Cardiac septum (tissue), 1 donor: ENCODE results near the gene TUBA4A. TPM values are rescaled to one million over a fixed set of nuclear protein-coding genes. Genes with fewer than 3 reads are reported as not detected.
"Not testable (repeated sequence)": the region's sequence is repeated elsewhere in the genome, so short reads cannot be mapped to it uniquely, and the experiment has no call there.

Source experiments
- DNase-seq: peaks from one replicate; pipeline ENCODE4 v3.0.0-alpha.2; 2020; ENCODE audit warnings: low spot score
- intact Hi-C: fragments of 100-400 bp; cut with DNase I; formaldehyde crosslinking; loops from one replicate; pipeline ENCODE4 v1.14.0; 2022
- total RNA-seq: library from RNA; stranded (reverse); fragmentation: NEBNext Ultra II Directional; extraction: Animal tissue kit (Norgen Biotek cat#: 25700); gene quantifications from one replicate; pipeline ENCODE4 v1.2.1, GENCODE V29; 2021
- donor health status: DM: no; HTN: no; CAD: no.

Gene TUBA4A
- total RNA-seq, 1 donor from 2014 or later = 164 TPM

DNA sequence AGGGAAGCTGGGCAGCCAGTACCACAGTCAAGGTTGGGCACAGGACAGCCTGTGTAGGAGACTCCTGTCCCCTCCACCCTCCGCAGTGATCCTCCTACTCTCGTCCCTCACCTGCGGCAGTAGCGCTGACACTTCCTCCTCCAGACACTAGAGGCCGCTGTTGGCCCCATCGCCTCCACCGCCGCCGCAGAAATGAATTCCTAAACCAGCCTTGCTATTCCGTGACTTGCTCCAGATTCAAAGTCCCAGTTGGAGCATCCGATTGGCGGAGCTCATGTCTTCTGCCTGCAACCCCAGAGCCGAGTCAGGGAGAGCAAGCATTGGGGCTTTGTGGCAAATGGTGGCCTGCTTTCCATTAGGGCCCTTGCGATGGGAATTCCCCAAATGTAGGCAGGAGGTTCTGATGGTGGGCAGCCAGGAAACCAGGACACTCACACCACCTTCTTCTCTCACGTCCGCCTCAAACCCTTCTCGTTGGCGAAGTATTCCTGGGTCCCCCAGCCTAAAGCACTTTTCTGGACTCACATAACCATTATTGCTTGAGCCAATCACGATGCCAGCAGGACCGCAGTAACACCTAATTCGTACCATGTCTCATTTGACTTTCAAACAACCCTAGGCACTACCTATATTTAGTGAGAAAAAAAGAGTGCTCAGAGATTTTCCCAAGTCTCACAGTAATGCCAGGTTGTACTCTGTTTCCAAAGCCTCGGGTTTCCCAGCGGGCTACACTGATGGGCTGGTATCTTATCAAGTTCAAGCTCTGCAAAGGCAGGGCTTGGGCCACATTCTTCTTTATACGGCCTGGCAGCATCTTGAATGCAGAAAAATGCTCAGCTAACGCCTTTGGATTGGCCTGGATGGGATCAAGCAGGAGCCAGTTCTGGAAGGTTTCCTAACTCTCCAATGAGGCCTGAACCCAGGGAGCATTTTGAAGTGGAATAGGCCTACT lies 24.3 kb upstream of the TUBA4A start:
- intact Hi-C loops = loop anchor here (1.0 to 2.0 kb wide), 2 partner anchors 16 to 25 kb away; partner anchors contain the start of genes TUBA4A and TUBA4B
- peak; percentile 94 for DNase-seq

DNA sequence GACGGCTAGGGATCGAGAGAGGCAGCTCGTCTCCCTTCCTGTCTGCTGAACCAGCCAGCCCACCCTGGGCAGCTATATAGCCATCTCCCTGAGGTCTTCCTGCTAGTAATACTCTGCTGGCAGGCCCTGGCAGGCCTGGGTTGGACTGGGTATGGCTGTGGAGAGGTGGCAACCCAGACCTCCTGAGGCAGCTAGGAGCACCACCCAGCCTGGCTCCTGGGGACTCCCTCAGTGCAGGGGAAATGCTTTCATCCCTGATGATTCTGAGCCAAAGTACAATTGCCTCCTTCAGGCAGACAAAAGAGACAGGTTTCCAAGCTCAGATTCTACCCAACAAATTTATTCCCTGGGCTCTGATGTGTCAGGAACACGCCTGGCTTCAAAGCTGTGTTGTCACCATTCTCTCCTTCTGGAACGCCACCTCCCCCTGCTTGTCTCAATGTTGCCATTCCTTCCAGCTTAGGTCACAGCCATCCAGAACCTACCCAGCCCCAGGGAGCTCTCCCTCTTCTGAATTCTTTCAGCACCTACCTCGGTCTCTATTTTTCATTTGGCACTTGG lies 20.7 kb upstream of the TUBA4A start:
- intact Hi-C loops = no loop called here
- DNase-seq = no peak

DNA sequence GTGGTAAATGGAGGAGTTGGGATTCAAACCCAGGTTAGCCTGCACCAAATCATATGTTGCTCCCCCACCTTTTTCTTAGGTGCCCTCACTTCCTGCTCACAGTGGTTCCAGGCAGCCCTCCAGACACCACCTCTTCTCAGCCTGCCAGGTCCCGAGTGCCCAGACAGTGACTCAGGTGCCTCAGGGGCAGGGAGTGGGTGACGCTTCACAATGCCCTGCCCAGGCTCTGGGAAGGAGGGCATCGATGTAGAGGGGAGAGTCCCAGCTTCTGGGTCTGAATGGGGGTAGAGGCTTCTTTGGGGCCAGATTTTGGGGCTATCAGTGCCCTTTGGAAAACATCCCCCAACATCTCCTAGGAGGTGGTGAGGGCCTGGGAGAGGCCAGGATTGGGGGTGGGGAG lies 20.2 kb upstream of the TUBA4A start:
- no peak for DNase-seq
- intact Hi-C loops = no loop called here

DNA sequence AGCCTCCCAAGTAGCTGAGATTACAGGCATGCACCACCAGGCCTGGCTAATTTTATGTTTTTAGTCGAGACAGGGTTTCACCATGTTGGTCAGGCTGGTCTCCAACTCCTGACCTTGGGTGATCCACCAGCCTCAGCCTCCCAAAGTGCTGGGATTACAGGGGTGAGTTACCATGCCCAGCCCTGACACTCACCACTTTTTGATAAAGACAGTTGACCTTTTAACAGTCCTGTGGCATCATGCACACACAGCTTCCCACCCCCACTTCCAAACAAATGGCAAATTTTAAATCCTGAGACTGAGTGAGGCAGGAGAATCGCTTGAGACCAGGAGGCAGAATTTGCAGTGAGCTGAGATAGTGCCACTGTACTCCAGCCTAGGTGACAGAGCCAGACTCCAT lies 19.3 kb upstream of the TUBA4A start:
- DNase-seq = no peak
- intact Hi-C loops = no loop called here

- no peak for DNase-seq
- intact Hi-C loops = no loop called here
These were observed 18.6 kb upstream of the TUBA4A start for GRCh38 chr2:219272356-219272755.

DNA sequence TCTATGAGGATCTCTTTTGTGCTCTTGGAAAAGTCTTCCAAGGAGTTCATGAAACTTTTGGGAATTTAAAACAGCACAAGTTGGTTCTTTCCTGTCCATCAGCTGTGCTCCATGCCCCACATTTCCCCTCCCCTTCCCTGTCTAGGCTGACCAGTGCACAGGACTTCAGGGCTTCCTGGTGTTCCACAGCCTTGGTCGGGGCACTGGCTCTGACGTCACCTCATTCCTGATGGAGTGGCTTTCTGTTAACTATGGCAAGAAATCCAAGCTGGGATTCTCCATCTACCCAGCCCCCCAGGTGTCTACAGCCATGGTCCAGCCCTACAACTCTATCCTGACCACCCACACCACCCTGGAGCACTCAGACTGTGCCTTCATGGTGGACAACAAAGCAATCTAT lies 17.3 kb upstream of the TUBA4A start:
- DNase-seq = no peak

DNA sequence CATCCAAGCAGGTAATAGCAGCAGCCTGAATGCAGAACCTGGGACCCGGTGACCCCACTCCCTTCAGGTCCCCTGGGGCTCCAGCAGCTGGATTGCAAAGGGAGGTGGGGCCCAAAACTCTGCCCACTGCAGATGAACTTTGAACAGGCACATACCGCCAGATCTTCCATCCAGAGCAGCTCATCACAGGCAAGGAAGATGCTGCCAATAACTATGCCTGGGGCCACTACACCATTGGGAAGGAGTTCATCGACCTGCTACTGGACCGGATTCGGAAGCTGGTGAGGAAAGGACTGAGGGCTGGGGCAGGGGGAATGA lies 16.3 kb upstream of the TUBA4A start:
- intact Hi-C loops = no loop called here
- DNase-seq = no peak

More for the DNA sequence above, 17.3 kb upstream of the TUBA4A start:
- intact Hi-C loops = no loop called here

DNA sequence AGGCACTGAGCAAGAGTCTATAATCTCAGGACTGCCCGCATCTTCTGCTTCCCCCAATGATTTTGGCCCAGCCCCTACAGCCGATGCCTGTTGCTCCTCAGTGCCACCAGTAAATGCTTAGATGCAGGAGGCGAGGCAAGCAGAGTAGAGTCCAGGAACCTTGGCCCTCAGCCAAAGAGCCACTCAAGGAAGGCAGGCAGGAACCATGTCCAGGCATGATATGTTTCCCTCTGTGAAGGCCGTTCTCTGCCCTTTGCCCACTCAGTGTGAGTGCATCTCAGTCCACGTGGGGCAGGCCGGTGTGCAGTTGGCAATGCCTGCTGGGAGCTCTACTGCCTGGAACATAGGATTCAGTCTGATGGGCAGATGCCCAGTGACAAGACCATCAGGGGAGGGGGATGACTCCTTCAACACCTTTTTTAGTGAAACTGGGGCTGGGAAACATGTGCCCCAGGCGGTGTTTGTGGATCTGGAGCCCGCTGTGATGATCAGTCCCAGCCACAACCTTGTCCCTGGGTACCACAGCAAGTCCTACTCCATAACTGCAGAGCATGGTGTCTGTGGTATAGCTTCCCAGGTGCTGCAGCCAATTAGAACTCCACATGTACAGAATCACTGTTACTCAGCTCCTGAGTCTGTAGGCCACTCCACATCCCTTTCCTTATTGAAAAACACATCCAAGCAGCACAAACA lies 15.8 kb upstream of the TUBA4A start:
- no peak for DNase-seq
- intact Hi-C loops = loop anchor here (5.0 kb wide), 1 partner anchor 38 kb away; the partner anchor contains the start of gene PTPRN

GRCh38 chr2:219268294-219268693 lies 14.6 kb upstream of the TUBA4A start:
- no peak for DNase-seq
- intact Hi-C loops = loop anchor here (5.0 kb wide), 1 partner anchor 39 kb away; the partner anchor contains the start of gene PTPRN

GRCh38 chr2:219266886-219267285 lies 13.2 kb upstream of the TUBA4A start:
- no peak for DNase-seq

DNA sequence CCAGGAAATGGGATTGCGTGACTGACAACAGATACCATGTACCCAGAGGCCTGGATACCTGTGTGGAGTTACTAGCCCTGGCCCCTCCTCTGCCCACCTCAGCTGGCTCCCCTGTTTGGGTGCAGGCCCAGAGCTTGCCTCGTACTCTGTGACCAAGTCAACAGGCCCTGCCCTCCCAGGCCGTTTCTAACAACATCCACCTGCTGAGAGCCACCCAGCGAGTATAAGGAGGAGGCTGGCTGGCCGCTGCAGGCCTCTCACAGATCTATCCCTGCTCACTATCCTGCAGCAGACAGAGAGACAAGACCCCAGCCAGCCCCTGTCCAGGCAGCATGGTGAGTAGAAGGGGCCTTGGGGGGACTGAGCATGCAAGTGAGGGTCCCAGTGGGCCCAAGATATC lies 12.5 kb upstream of the TUBA4A start:
- DNase-seq = no peak
- intact Hi-C loops = loop anchor here (5.0 kb wide), 1 partner anchor 41 kb away; the partner anchor contains the start of gene PTPRN

More at GRCh38 chr2:219266886-219267285, 13.2 kb upstream of the TUBA4A start:
- intact Hi-C loops = loop anchor here (5.0 kb wide), 1 partner anchor 40 kb away; the partner anchor contains the start of gene PTPRN

GRCh38 chr2:219261024-219261855 lies 7.5 kb upstream of the TUBA4A start:
- intact Hi-C loops = no loop called here

DNA sequence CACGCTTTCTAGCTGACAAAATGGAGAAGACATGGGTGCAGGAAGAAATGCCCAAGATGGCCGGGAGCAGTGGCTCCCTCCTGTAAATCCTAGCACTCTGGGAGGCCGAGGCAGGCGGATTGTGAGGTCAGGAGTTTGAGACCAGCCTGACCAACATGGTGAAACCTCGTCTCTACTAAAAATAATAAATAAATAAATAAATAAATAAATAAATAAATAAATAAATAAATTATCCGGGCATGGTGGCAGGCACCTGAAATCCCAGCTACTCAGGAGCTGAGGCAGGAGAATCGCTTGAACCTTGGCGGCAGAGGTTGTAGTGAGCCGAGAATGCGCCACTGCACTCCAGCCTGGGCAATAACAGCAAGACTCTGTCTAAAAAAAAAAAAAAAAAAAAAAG lies 5.2 kb upstream of the TUBA4A start:
- intact Hi-C loops, DNase-seq: not testable (repeated sequence)

More at GRCh38 chr2:219261024-219261855, 7.5 kb upstream of the TUBA4A start:
- no peak for DNase-seq

DNA sequence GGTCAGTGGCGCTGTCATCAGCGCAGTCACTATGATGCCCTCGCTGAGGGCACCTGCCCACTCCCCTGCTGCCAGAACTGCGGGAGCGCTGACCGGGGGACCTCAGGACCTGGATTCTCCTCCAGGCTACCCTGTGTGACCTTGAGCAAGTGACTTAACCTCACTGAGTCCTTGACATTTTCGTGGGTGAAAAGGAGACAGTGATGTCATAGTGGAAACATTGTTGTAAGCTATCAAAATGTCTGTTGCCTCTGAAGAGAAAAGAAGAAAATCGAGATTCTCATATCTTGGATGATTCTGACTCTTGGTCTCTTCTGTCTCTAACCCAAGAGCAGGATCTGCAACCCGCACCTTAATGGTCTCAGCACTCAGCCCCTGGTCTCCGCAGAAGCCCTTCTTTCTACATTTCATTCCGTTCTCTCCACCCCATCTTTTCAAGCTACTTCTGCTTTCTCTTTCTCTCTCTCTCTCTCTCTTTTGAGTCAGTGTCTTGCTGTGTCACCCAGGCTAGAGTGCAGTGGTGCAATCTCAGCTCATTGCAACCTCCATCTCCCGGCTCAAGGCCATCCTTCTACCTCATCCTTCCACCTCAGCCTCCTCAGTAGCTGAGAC lies 978 bp upstream of the TUBA4A start:
- DNase-seq = no peak
- intact Hi-C loops = no loop called here

- intact Hi-C loops = loop anchor here (2.0 kb wide), 2 partner anchors 26 to 36 kb away; partner anchors contain the start of gene DNAJB2
- peak; percentile 82 for DNase-seq
These were observed 592 bp downstream of the TUBA4A start, which contains the start of gene TUBA4B for GRCh38 chr2:219252900-219253752. Gene TUBA4B, plus strand, starts transcription at chr2:219253243. Its CDS starts 165 bp downstream, at chr2:219253408.

- intact Hi-C loops = loop anchor here (2.0 kb wide), 2 partner anchors 26 to 36 kb away; partner anchors contain the start of gene DNAJB2
- DNase-seq = no peak
These were observed 1.2 kb downstream of the TUBA4A start for GRCh38 chr2:219252570-219252899.

GRCh38 chr2:219252084-219252483 lies 1.6 kb downstream of the TUBA4A start:
- intact Hi-C loops = loop anchor here (2.0 kb wide), 2 partner anchors 27 to 35 kb away; partner anchors contain the start of gene DNAJB2
- no peak for DNase-seq

DNA sequence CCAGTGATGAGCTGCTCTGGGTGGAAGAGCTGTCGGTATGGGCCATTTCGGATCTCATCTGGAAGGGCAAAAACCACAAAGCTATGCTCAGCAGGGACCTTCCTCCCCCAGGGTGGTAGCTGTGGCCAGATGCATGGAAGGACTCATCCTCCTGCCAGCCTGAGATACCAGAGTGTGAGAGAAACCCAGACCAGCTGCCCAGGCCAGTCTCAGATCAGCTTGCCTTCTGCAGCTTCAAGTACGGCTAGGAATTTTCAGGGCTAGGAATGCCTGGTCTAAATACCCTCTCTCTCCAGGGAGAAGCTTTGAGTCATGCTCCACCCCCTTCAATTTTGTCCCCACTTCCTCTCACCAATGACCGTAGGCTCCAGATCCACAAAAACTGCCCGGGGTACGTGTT lies 2.1 kb downstream of the TUBA4A start:
- DNase-seq = no peak
- intact Hi-C loops = loop anchor here (2.0 kb wide), 2 partner anchors 27 to 35 kb away; partner anchors contain the start of gene DNAJB2
